GM18868 (cell line): ENCODE data around the gene DNAH1.
A peak's percentile ranks its signal among the peaks of the same experiment; 100 is the strongest.
"Not testable (repeated sequence)": the region's sequence is repeated elsewhere in the genome, so short reads cannot be mapped to it uniquely, and the experiment has no call there.

ENCODE experiments used
- ATAC-seq: cut with Tn5 transposase; IDR thresholded peaks from one replicate; pipeline ENCODE4 v1.9.1; 2021; ENCODE audit warnings: mild to moderate bottlenecking, moderate library complexity; ENCODE audit not compliant: unreplicated experiment

The DNAH1 gene

DNA sequence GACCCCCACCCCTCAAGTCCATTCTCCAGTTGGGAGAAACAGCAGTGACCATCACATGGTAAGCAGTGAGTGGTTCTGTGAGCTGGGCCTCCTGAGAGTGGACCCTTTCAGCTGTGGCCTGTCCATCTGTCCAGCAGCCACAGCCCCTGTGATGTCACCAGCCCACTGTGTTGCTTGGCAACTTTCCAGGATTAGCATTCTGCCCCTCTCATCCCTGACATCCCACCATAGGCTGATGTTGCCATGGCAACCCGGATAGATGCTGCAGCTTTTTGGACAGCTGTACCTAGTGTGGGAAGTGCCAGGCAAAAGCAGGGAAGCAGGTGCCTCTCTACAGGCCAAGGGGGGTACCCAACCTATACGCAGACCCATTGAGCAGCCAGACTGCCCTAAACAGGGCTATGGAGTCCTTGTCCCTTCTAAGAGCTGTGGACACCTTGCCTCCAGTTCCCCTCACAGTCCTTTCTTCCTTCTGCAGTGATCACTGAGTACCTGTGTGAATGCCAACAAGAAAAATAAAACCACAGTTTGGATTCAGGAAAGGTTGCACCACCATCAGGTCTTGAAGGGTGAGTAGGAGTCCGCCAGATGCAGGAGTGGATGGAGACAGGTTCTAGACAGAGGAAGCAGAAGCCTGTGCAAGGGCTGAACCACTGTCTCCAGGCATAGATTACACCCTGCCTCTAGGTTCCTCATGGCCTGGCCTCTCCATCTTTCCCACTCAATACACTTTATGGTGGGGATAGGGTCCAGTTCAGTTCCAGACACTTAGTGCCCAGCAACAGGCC is at the start of gene DNAH1:
Gene DNAH1, plus strand, starts transcription at position 343 of the 788 bp plus-strand sequence. CDS start 6,124 bp downstream, outside the sequence.
- ATAC-seq = no peak

DNA sequence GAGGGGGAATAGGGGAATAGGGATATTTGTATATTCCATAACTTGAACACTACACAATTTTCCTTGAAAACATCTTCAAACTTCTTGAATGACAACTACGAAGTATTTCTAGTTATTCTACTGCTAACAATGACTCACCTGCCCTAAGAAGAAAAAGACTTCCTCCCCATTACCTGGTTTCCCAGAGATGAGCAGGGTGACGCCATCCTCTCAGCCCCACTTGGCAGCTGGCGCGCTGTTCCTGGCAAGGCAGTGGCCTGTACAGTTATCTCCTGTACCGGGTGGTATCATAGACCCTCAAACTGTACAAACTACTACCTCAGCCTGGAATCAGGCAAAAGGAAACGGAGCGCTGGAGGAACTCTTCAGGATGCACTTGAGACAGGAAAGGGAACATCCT is 48.1 kb upstream of the DNAH1 start:
- no peak for ATAC-seq

DNA sequence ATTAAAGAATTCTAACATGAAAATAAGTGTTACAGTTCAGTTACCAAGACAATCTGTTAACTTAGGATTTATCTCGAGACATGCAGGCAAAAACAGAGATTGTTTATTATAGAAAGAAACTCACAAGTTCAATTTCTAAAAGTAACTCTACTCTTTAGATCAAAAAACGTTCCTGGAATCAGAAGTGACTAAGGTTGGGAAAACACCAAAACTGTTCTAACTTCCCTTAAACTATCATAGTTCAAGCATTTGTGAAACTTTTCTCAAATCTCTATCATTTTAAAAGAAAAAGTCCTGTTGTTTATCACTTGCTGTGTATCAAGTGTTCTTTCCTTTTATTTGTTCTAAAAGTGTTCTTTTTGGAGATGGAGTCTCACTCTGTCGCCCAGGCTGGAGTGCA is 46.3 kb upstream of the DNAH1 start:
- no peak for ATAC-seq

DNA sequence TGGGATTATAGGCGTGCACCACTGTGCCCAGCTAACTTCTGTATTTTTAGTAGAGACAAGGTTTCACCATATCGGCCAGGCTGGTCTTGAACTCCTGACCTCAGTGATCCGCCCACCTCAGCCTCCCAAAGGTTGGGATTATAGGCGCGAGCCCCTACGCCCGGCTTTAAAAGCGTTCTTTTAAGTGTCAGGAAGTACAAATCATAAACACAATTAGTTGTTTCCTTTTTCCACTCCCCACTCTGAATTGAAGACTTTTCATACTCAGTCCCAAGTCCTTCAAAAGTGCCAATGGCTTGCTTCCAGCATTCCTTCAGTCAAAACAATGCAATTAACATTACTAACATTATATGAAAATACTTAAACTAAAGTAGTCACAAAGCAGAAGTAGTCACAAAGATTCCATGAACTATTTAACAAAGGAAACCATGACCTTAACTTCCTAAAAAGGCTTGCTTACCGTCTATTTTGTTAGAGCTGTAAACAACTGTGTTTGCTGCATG is 45.8 kb upstream of the DNAH1 start:
- no peak for ATAC-seq

DNA sequence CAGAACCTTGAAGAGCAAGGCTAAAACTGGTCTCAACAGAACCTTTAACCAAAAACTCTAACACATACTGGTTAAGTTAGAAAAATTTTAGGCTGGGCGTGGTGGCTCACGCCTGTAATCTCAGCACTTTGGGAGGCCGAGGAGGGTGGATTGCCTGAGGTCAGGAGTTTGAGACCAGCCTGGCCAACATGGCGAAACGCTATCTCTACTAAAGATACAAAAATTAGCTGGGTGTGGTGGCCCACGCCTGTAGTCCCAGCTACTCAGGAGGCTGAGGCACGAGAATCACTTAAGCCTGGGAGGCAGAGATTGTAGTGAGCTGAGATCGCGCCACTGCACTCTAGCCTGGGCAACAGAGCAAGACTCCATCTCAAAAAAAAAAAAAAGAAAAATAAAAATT is 43.9 kb upstream of the DNAH1 start:
- not testable (repeated sequence) for ATAC-seq

DNA sequence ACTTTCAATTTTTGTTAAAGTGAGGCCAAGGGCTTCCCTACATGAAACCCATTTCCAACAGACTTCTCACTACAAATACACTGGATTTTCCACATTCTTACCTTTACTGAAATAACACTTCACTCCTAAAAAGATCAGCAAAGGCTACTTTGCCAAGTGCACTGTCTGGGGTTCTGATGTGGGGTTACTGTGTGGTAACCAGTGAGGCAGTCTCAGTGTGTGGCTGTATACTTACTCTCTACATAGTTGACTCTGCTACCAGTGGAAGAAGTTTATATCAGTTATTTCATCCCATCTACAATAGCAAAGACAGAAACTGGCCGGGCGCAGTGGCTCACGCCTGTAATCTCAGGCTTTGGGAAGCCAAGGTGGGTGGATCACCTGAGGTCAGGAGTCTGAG is 43.3 kb upstream of the DNAH1 start:
- ATAC-seq = no peak

DNA sequence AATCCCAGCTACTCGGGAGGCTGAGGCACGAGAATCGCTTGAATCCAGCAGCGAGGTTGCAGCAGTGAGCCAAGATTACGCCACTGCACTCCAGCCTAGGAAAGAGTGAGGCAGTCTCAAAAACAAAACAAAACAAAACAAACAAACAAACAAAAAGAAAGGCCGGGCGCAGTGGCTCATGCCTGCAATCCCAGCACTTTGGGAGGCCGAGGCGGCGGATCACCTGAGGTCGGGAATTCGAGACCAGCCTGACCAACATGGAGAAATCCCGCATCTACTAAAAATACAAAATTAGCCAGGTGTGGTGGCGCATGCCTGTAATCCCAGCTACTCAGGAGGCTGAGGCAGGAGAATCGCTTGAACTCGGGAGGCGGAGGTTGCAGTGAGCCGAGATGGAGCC is 41.3 kb upstream of the DNAH1 start:
- ATAC-seq = not testable (repeated sequence)

DNA sequence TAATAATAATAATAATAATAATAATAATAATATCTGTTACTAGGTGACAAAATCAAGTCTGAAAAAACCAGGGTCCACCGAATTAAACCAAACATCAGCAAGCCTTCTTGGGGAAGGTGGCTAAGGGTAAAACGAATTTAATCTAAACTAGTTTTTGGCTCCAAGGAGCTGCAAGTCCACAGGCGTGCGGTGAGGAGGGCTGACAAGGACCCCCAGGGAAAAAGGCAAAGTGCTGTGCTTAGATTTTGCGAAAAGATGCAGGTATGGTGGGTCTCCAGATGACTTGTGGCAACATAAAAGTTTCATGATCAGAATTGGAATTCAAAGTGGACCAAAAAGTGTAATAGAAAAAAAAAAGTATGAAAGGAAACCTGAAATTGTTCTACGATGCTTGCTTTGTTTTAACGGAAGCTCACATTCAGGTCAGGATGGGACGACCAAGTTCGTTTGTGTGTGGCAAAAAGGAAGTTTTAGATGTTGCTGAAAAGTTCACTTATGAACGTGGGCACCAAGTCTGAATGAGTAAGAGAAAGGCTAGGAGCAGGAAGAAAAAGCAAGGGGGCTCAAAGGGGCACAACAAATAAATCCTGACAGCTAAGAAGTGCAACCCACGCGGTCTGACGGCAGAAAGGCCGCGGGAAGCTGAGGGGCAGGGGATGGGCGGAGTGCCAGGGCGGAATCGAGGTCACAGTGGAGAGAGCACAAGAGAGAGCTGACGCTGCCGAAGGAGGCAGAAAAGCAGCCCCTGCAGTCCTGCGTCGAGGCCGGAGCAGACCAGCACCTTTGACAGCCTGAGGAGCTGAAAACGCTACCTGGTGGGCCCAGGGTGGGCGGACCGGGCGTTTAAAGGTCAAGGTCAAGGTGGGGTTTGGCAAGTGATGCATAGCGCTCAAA is 38.8 kb upstream of the DNAH1 start:
- no peak for ATAC-seq

DNA sequence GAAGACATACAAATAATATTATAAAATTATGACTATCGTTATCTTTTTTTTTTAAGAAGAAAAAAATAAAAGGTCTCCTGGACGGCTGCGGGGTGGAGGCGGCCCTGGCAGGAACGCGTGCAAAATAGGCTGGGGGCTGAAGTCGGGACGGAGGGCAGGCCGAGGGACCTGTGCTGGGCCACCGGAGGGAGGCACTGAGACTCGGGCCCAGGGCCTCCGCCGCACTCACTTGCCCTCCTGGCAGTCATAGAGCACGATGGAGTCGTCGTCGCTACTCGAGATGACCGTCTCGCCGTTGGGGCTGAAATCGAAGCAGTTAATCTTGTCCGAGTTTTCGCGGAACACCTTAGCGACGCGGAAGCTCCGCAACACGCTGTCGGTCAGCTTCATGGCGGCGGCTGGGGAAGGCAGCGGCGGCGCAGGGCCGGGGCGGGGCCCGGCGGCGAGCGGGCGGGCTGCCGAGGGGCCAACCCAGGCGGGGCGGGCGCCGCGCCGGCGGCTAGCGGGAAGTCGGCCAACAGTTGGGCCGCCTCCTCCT is 38.1 kb upstream of the DNAH1 start:
- peak; percentile 64 for ATAC-seq

DNA sequence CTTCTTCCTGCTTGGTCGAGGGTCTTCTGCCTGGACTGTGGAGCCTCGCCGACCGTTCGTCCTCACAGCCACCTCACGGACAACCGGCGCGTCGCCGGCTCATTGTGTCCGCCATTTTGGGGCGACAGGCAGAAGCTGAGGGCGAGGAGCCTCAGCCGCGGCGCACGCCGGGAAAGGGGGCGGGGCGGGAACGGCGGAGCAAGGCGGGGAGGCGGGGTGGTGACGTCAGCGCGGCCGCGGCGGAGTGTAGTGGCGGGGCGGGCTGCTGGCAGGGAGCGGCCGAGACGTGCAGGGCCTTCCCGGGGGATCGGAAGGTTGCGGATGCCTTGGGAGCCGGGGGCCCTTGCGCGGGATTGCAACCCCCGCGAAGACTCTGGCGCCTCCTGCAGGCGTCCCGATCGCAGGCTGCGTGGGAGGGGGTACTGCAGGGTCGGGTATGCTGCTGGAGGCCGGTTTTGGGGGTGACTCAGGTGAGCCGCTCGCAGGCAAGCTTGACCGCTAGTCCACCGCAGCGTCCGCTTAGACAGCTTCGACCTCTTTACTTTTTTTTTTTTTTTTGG is 37.5 kb upstream of the DNAH1 start, which contains the start of gene WDR82:
Gene WDR82, minus strand, starts transcription at position 140 of the 560 bp plus-strand sequence. CDS start 288 bp downstream, outside the sequence.
- peak; percentile 87 for ATAC-seq

DNA sequence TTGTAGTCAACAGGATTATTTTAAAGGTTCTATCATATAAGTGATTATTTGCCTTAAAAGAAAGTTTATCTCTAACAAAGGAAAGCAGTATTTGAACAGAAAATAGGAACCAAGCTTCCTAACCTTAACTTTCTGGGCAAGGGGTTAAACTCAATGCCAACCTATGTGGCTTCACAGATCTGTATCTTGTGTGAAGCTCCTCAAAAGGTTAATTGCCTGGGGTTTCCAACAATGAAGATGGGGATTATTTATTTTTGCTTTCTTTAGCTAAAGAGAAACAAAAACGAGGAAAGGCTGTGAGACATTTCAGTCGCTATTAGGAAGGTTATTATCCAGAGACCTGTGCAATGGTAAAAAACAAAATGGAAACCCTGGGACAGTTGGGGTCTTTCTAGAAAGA is 36.5 kb upstream of the DNAH1 start:
- ATAC-seq = no peak

DNA sequence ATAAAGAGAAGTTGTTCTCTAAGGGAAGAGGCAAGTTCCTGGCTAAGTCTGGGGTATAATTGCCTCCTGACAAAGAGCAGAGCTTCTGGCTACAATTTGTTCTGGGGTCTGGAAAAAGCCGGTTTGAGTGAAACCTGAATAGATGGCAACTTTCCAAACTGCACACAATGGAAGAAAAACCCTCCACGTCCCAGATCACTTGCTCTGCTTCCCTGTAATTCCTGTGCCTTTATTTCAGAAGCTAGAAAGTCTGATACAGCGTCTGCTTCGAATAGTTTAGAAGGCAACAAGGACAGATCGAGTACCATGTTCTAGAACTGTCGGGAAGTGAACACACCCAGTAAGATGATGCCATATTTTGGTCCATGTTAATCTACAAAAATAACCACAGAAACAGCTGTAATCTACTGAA is 36.1 kb upstream of the DNAH1 start:
- ATAC-seq = no peak

DNA sequence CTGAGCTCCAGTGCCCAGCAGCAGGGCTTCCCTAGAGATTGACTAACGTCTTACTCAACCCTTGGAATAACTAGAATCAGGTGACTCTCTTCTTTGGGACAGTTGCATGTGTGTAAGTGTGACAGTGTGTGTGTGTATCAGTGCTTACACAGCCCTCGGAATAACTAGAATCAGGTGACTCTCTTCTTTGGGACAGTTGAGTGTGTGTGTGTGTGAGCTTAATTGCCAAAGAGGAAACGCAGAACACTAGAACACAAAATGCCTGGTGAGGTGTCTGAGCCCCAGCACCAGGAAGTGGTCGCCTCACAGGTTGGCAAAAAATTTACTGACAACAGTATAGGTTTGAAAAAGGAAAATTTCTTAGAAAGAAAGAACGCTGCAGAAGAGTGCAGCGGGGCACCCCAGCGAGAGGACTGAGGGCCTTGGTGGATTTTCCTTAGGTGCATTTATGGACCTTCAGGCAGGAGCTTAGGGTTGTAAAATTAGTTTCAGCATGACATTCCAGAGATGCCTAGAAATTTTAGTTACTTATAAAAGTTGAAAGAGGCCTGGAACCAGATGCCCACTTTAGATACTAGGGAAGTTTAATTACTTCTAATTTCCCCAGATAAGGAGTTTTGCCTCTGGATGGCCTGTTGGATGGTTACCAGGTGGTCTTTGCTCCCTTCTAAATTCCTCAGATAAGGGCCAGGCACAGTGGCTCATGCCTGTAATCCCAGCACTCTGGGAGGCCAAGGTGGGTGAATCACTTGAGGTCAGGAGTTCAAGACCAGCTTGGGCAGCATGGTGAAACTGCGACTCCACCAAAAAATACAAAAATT is 33.9 kb upstream of the DNAH1 start:
- ATAC-seq = no peak

DNA sequence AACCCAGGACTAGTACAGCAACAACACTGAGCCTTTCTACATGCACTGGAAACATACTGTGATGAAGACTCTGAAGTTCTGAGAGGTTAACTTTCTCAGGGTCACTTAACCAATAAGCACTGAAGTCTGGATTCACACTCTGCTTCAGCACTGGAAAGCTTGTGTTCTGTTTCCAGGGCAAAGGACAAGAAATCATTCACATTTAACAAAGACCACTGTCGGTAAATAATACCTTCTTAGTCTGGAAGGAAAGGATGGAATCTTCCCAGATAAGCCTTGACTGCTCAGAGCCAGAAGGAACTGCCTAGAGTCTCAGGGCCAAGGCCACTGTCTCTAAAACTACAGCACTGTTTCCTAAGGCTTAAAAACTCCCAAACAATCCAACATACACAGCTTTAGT is 32.8 kb upstream of the DNAH1 start:
- no peak for ATAC-seq

DNA sequence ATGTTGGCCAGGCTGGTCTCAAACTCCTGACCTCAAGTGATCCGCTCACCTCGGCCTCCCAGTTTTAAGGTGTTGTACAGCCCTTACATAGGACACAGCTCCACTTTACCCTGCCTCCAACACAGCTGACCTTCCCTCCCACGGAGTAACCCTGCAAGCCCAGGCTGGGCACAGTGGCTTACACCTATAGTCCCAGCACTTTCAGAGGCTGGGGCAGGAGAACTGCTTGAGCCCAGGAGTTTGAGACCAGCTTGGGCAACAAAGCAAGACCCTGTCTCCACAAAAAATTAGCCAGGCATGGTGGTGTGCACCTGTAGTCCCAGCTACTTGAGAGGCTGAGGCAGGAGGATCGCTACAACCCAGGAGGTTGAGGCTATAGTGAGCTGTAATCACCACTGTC is 32.1 kb upstream of the DNAH1 start:
- not testable (repeated sequence) for ATAC-seq

DNA sequence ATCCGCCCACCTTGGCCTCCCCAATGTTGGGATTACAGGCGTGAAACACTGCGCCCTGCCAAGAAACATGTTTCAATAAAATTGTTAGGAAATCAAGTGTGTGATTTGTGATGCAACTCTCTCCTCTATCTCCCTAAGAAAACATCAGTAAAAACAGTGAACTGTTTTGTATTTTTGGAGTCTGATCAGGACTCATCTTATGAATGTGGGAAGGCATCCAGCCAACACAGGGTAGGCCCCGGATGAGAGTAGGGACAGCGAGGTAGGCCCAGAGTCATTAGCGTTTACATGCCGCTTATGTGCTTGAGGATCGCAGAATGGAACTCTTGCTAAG is 29.4 kb upstream of the DNAH1 start:
- ATAC-seq = no peak

DNA sequence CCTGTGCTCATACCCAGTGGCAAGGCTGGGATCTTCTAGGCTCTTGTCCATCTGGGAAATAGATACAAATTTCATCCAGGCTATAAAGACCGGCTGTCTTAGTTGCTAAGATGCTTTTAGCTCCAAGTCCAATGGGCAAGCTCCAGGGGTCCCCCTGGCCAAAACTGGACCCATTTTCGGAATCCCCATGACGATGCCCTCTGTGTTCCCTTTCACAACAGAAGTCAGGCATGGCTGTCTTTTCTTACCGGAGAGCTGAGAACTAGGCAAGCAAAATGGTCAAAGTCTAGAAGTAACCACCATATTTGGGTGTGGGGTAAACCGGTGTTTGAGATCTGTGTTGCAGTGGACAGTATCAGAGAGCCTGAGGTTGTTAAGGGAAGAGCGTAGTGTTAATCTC is 27.4 kb upstream of the DNAH1 start:
- ATAC-seq = no peak

DNA sequence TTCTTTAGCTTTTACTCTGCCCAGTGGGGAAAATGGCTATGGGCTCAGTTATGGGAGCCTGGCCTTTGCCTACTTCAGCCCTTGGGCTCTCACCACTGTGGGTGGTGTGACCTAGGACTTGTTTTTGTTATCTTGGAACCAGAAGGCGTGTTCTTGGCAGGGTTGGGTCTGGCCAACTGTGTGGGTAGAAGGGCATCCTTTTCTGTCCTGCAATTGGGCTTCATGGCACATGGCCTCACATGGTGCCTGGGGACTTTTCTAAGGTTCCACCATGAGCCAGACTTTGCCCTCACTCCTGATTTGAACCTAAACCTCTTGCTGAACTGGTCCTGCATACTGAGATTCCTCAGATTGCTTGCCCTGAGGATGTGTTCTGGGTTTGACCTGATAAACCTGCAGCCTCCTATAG is 26.8 kb upstream of the DNAH1 start:
- ATAC-seq = no peak

DNA sequence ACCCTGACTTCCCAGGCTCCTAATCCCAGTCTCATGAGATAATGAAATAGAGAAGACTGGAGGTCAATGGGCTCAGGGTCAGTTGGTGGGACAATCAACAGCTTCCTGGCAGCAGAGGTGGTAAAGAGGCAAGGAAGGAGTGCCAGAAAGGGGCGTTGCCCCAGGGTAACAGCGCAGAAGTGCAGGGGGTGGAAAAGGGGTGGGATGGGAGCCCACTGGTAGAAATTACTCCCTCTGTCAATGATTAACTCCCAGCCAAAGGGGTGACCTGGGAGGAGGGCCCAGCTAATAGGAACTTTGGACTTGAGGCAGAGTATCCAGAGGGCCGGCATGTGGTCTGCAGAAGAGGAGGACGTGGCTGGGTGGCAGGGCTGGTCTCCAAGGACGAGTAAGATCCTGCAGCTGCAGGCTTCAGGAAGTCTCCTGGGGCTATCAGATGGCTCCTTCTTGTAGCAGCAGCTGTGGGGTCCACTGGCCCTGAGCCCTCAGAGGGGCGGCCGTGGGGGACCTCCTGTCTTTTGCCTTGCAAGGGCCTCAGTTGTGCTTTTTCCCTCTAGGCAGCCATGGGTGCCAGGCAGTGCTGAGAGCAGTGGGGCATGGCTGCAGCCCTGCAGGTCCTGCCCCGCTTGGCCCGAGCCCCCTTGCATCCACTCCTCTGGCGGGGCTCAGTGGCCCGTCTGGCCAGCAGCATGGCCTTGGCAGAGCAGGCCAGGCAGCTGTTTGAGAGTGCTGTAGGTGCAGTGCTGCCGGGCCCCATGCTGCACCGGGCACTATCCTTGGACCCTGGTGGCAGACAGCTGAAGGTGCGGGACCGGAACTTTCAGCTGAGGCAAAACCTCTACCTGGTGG is 26.1 kb upstream of the DNAH1 start:
- no peak for ATAC-seq
